ENCODE measurements around the gene BOK. TPM values are rescaled to one million over a fixed set of nuclear protein-coding genes. Genes with fewer than 3 reads are reported as not detected.

Gene BOK
- total RNA-seq, 1 donor from 2014 or later, result not detected

GRCh38 chr2:241560883-241561474 is 2.4 kb downstream of the BOK start:
- Mint-ChIP-seq H3K36me3 (ENCODE audit: low read depth) (peaks cover 4% of the 10 kb centered on the region), H3K4me1 (peaks cover 7% of the 10 kb centered on the region), H3K4me3 (no peak overlapping the region), H3K9me3 (peaks cover 14% of the 10 kb centered on the region), H3K27me3 (peaks cover 28% of the 10 kb centered on the region), H3K27ac (no peak overlapping the region)
- POLR2A ChIA-PET, result no interaction called here
- ATAC-seq (ENCODE audit: low read depth), result no peak
- DNase-seq, result no peak
- intact Hi-C loops (cut with micrococcal nuclease), result no loop called here
- TF ChIP-seq CTCF (IDR thresholded peaks at IDR 0.05), result no peak
- CTCF ChIA-PET, result no interaction called here

GRCh38 chr2:241561832-241562231 is 3.3 kb downstream of the BOK start:
- no peak for TF ChIP-seq CTCF (IDR thresholded peaks at IDR 0.05)
- peaks cover 11% of the 10 kb centered on the region for H3K9me3 Mint-ChIP-seq
- H3K4me1 Mint-ChIP-seq, result peaks cover 7% of the 10 kb centered on the region
- DNase-seq, result no peak
- H3K36me3 Mint-ChIP-seq (ENCODE audit: low read depth), result peaks cover 3% of the 10 kb centered on the region
- ATAC-seq (ENCODE audit: low read depth), result no peak
- intact Hi-C loops (cut with micrococcal nuclease), result no loop called here
- H3K4me3 Mint-ChIP-seq, result no peak overlapping the region
- H3K27me3 Mint-ChIP-seq, result peaks cover 25% of the 10 kb centered on the region
- no peak overlapping the region for H3K27ac Mint-ChIP-seq
- CTCF ChIA-PET, result no interaction called here
- POLR2A ChIA-PET, result no interaction called here

GRCh38 chr2:241562269-241562891 is 3.8 kb downstream of the BOK start:
- POLR2A ChIA-PET, result no interaction called here
- no peak for DNase-seq
- Mint-ChIP-seq H3K4me3 (no peak overlapping the region), H3K27ac (no peak overlapping the region), H3K27me3 (peaks cover 23% of the 10 kb centered on the region), H3K9me3 (peaks cover 8% of the 10 kb centered on the region), H3K4me1 (peaks cover 7% of the 10 kb centered on the region), H3K36me3 (ENCODE audit: low read depth) (peaks cover 3% of the 10 kb centered on the region)
- intact Hi-C loops (cut with micrococcal nuclease), result no loop called here
- ATAC-seq (ENCODE audit: low read depth), result no peak
- CTCF ChIA-PET, result no interaction called here
- TF ChIP-seq CTCF (IDR thresholded peaks at IDR 0.05), result no peak

- Mint-ChIP-seq H3K4me1 (peaks cover 7% of the 10 kb centered on the region), H3K4me3 (no peak overlapping the region), H3K36me3 (ENCODE audit: low read depth) (no peaks in the 10 kb centered on the region), H3K27me3 (peaks cover 16% of the 10 kb centered on the region), H3K27ac (no peak overlapping the region), H3K9me3 (peaks cover 1% of the 10 kb centered on the region)
- CTCF ChIA-PET, result no interaction called here
- intact Hi-C loops (cut with micrococcal nuclease), result no loop called here
- ATAC-seq (ENCODE audit: low read depth) (no peak), DNase-seq (no peak)
- POLR2A ChIA-PET, result no interaction called here
- no peak for TF ChIP-seq CTCF (IDR thresholded peaks at IDR 0.05)
These were observed 4.5 kb downstream of the BOK start for GRCh38 chr2:241563031-241563507.

- no peak overlapping the region for H3K4me3 Mint-ChIP-seq
- peaks cover 3% of the 10 kb centered on the region for H3K4me1 Mint-ChIP-seq
- TF ChIP-seq CTCF (IDR thresholded peaks at IDR 0.05), result no peak
- no peak overlapping the region for H3K27ac Mint-ChIP-seq
- DNase-seq (no peak), ATAC-seq (ENCODE audit: low read depth) (no peak)
- intact Hi-C loops (cut with micrococcal nuclease), result no loop called here
- no peaks in the 10 kb centered on the region for H3K36me3 Mint-ChIP-seq (ENCODE audit: low read depth)
- peaks cover 12% of the 10 kb centered on the region for H3K27me3 Mint-ChIP-seq
- POLR2A ChIA-PET, result interaction anchor here (1.1 kb wide), 1 partner anchor 127 kb away, joined by 3 read pairs; no protein-coding TSS in a partner anchor
- no peaks in the 10 kb centered on the region for H3K9me3 Mint-ChIP-seq
- CTCF ChIA-PET, result no interaction called here
These were observed 5.0 kb downstream of the BOK start for GRCh38 chr2:241563571-241563980.
